ENCODE measurements around the gene ZNF678. TPM values are rescaled to one million over a fixed set of nuclear protein-coding genes. Genes with fewer than 3 reads are reported as not detected.

The ZNF678 gene
- total and polyA plus RNA-seq, 7 experiments from 2014 or later, result 3.2 to 8.3 (median 7.1) TPM

DNA sequence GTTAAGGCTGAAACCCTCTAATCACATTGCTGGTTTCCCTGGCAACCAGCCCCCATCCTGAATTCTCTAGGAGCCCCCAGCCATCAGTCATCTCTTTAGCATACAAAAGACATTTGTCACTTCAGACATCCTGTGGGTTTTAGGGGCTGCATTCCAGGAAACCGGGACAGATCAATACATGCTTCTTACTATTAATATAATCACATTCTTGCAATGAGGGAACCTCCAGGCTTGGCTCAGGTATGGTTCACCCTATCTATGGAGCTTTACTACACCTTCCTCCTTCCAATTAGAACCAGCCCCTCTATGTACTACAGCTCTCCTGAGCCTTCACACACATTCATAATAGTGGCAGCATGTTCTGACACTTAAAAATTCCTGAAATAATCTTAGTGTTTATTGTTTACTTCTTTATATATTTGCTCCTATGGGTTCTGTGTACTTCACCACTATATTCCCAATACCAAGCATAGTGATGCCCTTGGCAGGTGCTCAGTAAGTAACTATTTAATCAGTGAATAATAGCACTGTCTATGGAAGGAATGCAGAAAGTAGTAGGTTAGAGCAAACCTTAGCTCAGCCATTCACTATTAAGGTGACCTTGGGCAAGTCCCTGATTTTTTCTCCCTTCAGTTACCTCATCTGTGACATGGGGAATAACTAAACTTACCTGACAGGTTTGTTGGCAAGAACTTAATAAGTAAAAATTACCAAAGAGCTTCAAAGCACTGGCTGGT lies 59.6 kb downstream of the ZNF678 start:
- H3K9me3 Mint-ChIP-seq, result peaks cover 28 to 98% (median 67%) of the 10 kb centered on the region in 11 donors
- Histone ChIP-seq H3K36me3 (ENCODE audit: control insufficient read depth in 2 of 3, insufficient read depth in 3 of 3, low read length in 3 of 3) (peaks cover 0 to 6% (median 4%) of the 10 kb centered on the region in 3 experiments), H3K4me3 (ENCODE audit: low read length) (no peak overlapping the region), H3K9me3 (ENCODE audit: control insufficient read depth in 2 of 3, low read length in 3 of 3) (peaks cover 0 to 52% (median 8%) of the 10 kb centered on the region in 3 experiments), H3K4me1 (ENCODE audit: control insufficient read depth in 2 of 2, insufficient read depth in 2 of 2, low read length in 2 of 2) (no peaks in the 10 kb centered on the region), H3K27me3 (ENCODE audit: control insufficient read depth in 2 of 2, insufficient read depth in 2 of 2, low read length in 2 of 2) (no peaks in the 10 kb centered on the region), H3K27ac (ENCODE audit: low read depth, low read length) (no peak overlapping the region)
- ChIA-PET CTCF (no interaction called here), POLR2A (no interaction called here)
- H3K36me3 Mint-ChIP-seq, result peaks cover 9 to 92% (median 84%) of the 10 kb centered on the region in 5 donors
- H3K4me1 Mint-ChIP-seq, result no peaks in the 10 kb centered on the region
- no peak overlapping the region for H3K4me3 Mint-ChIP-seq
- ATAC-seq (no peak), DNase-seq (no peak)
- intact Hi-C loops (cut with micrococcal nuclease), result no loop called here
- no peaks in the 10 kb centered on the region for H3K27me3 Mint-ChIP-seq
- no peak overlapping the region for H3K27ac Mint-ChIP-seq

DNA sequence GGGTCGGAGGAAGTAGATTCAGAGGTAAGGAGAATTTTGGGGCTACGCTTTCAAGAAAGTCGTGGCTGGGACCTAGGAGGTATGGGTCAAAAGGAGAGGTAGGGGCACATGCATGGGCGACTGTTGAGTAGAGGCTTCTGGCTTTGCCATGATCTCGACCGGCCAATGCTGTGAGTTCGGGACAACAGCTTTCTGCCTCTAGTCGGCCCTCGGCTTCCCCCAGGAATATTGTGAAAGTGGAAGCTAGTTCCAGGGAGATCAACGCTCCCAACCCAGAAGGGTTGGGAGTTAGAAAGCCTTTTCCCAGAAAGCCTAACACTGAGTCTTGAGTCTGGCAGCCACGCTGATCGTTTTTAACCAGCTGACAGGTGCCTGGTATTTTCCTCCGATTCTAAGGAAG lies 69.0 kb downstream of the ZNF678 start:
- H3K27me3 ChIP-seq (ENCODE audit: control insufficient read depth in 2 of 2, insufficient read depth in 2 of 2, low read length in 2 of 2), result no peaks in the 10 kb centered on the region
- peaks cover 4 to 81% (median 6%) of the 10 kb centered on the region in 3 experiments for H3K9me3 ChIP-seq (ENCODE audit: control insufficient read depth in 2 of 3, low read length in 3 of 3)
- ChIA-PET POLR2A (no interaction called here), CTCF (no interaction called here)
- H3K36me3 Mint-ChIP-seq, result peaks cover 7 to 77% (median 65%) of the 10 kb centered on the region in 5 donors
- intact Hi-C loops (cut with micrococcal nuclease), result no loop called here
- peaks cover 0 to 12% (median 0%) of the 10 kb centered on the region in 3 experiments for H3K36me3 ChIP-seq (ENCODE audit: control insufficient read depth in 2 of 3, insufficient read depth in 3 of 3, low read length in 3 of 3)
- H3K4me3 ChIP-seq (ENCODE audit: low read length), result no peak overlapping the region
- peaks cover 8 to 82% (median 54%) of the 10 kb centered on the region in 11 donors for H3K9me3 Mint-ChIP-seq
- no peak overlapping the region for H3K27ac ChIP-seq (ENCODE audit: low read depth, low read length)
- no peaks in the 10 kb centered on the region for H3K4me1 Mint-ChIP-seq
- no peak overlapping the region for H3K27ac Mint-ChIP-seq
- no peaks in the 10 kb centered on the region for H3K4me1 ChIP-seq (ENCODE audit: control insufficient read depth in 2 of 2, insufficient read depth in 2 of 2, low read length in 2 of 2)
- peak overlapping the region in 1 of 10 donors; percentile 5 for H3K4me3 Mint-ChIP-seq
- no peaks in the 10 kb centered on the region for H3K27me3 Mint-ChIP-seq
- DNase-seq (no peak), ATAC-seq (no peak)

DNA sequence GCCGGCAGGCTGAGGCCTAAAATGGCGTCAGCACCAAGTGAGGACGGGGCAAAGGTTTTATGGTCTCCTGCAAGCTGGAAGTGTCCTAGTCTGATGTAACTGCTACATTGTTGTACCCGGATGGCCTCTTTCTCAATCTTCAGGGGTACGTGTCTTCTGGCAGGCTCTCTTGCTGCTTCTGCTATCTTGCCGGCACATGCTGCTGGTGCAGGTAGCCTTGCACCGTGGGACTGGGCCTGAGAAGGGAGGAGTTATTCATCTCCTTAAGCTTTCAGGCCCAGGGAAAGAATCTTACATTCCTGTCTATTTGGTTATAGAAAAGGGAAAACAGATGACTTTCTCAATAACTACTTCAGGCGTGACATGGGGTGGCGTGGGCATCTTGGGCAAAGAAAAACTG lies 72.2 kb downstream of the ZNF678 start:
- Mint-ChIP-seq H3K4me3 (no peak overlapping the region), H3K4me1 (peaks cover 0 to 4% (median 0%) of the 10 kb centered on the region in 7 donors), H3K27ac (no peak overlapping the region), H3K9me3 (peaks cover 12 to 66% (median 32%) of the 10 kb centered on the region in 11 donors), H3K36me3 (peaks cover 8 to 62% (median 57%) of the 10 kb centered on the region in 5 donors), H3K27me3 (no peaks in the 10 kb centered on the region)
- Histone ChIP-seq H3K27ac (ENCODE audit: low read depth, low read length) (no peak overlapping the region), H3K4me3 (ENCODE audit: low read length) (no peak overlapping the region), H3K4me1 (ENCODE audit: control insufficient read depth in 2 of 2, insufficient read depth in 2 of 2, low read length in 2 of 2) (no peaks in the 10 kb centered on the region), H3K9me3 (ENCODE audit: control insufficient read depth in 2 of 3, low read length in 3 of 3) (peaks cover 9 to 95% (median 10%) of the 10 kb centered on the region in 3 experiments), H3K36me3 (ENCODE audit: control insufficient read depth in 2 of 3, insufficient read depth in 3 of 3, low read length in 3 of 3) (peaks cover 0 to 10% (median 0%) of the 10 kb centered on the region in 3 experiments), H3K27me3 (ENCODE audit: control insufficient read depth in 2 of 2, insufficient read depth in 2 of 2, low read length in 2 of 2) (no peaks in the 10 kb centered on the region)
- ChIA-PET POLR2A (interaction anchor here (0.7 kb wide), 1 partner anchor 1021 kb away, joined by 3 read pairs; no protein-coding TSS in a partner anchor), CTCF (no interaction called here)
- intact Hi-C loops (cut with micrococcal nuclease), result no loop called here
- no peak for ATAC-seq
- DNase-seq, result no peak

DNA sequence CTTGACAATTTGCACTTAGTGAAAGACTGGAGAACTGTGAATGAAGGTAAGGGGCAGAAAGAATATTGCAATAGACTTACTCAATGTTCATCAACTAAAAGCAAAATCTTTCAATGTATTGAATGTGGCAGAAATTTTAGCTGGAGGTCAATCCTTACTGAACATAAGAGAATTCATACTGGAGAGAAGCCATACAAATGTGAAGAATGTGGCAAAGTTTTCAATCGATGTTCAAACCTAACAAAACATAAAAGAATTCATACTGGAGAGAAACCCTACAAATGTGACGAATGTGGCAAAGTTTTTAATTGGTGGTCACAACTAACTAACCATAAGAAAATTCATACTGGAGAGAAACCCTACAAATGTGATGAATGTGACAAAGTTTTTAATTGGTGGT lies 91.1 kb downstream of the ZNF678 start:
- no peaks in the 10 kb centered on the region for H3K4me1 ChIP-seq (ENCODE audit: control insufficient read depth in 2 of 2, insufficient read depth in 2 of 2, low read length in 2 of 2)
- Mint-ChIP-seq H3K4me1 (no peaks in the 10 kb centered on the region), H3K27me3 (no peaks in the 10 kb centered on the region), H3K36me3 (peaks cover 34 to 80% (median 77%) of the 10 kb centered on the region in 5 donors), H3K9me3 (peaks cover 3 to 96% (median 70%) of the 10 kb centered on the region in 11 donors), H3K27ac (no peak overlapping the region), H3K4me3 (no peak overlapping the region)
- H3K27ac ChIP-seq (ENCODE audit: low read depth, low read length), result no peak overlapping the region
- H3K36me3 ChIP-seq (ENCODE audit: control insufficient read depth in 2 of 3, insufficient read depth in 3 of 3, low read length in 3 of 3), result peaks cover 10 to 26% (median 16%) of the 10 kb centered on the region in 3 experiments
- POLR2A ChIA-PET, result no interaction called here
- ATAC-seq (no peak), DNase-seq (no peak)
- intact Hi-C loops (cut with micrococcal nuclease), result no loop called here
- peaks cover 27 to 78% (median 43%) of the 10 kb centered on the region in 3 experiments for H3K9me3 ChIP-seq (ENCODE audit: control insufficient read depth in 2 of 3, low read length in 3 of 3)
- no peaks in the 10 kb centered on the region for H3K27me3 ChIP-seq (ENCODE audit: control insufficient read depth in 2 of 2, insufficient read depth in 2 of 2, low read length in 2 of 2)
- H3K4me3 ChIP-seq (ENCODE audit: low read length), result peak overlapping the region; percentile 24
- CTCF ChIA-PET, result no interaction called here

DNA sequence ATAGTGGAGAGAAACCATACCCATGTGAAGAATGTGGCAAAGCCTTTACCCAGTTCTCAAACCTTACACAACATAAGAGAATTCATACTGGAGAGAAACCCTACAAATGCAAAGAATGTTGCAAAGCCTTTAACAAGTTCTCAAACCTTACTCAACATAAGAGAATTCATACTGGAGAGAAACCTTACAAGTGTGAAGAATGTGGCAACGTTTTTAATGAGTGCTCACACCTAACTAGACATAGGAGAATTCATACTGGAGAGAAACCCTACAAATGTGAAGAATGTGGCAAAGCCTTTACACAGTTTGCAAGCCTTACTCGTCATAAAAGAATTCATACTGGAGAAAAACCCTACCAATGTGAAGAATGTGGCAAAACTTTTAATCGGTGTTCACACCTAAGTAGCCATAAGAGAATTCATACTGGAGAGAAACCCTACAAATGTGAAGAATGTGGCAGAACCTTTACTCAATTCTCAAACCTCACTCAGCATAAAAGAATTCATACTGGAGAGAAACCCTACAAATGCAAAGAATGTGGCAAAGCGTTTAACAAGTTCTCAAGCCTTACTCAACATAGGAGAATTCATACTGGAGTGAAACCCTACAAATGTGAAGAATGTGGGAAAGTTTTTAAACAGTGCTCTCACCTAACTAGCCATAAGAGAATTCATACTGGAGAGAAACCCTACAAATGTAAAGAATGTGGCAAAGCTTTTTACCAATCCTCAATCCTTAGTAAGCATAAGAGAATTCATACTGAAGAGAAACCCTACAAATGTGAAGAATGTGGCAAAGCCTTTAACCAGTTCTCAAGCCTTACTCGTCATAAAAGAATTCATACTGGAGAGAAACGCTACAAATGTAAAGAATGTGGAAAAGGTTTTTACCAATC lies 91.7 kb downstream of the ZNF678 start:
- no peak overlapping the region for H3K27ac ChIP-seq (ENCODE audit: low read depth, low read length)
- H3K4me3 ChIP-seq (ENCODE audit: low read length), result peak overlapping the region; percentile 24
- H3K4me1 Mint-ChIP-seq, result no peaks in the 10 kb centered on the region
- CTCF ChIA-PET, result no interaction called here
- H3K4me1 ChIP-seq (ENCODE audit: control insufficient read depth in 2 of 2, insufficient read depth in 2 of 2, low read length in 2 of 2), result no peaks in the 10 kb centered on the region
- H3K4me3 Mint-ChIP-seq, result no peak overlapping the region
- intact Hi-C loops (cut with micrococcal nuclease), result no loop called here
- peaks cover 3 to 96% (median 69%) of the 10 kb centered on the region in 11 donors for H3K9me3 Mint-ChIP-seq
- no peak for DNase-seq
- H3K27me3 Mint-ChIP-seq, result no peaks in the 10 kb centered on the region
- H3K27ac Mint-ChIP-seq, result no peak overlapping the region
- H3K27me3 ChIP-seq (ENCODE audit: control insufficient read depth in 2 of 2, insufficient read depth in 2 of 2, low read length in 2 of 2), result no peaks in the 10 kb centered on the region
- no peak for ATAC-seq
- H3K36me3 ChIP-seq (ENCODE audit: control insufficient read depth in 2 of 3, insufficient read depth in 3 of 3, low read length in 3 of 3), result peaks cover 10 to 26% (median 16%) of the 10 kb centered on the region in 3 experiments
- H3K36me3 Mint-ChIP-seq, result peaks cover 29 to 78% (median 76%) of the 10 kb centered on the region in 5 donors
- H3K9me3 ChIP-seq (ENCODE audit: control insufficient read depth in 2 of 3, low read length in 3 of 3), result peaks cover 27 to 81% (median 46%) of the 10 kb centered on the region in 3 experiments
- POLR2A ChIA-PET, result no interaction called here

DNA sequence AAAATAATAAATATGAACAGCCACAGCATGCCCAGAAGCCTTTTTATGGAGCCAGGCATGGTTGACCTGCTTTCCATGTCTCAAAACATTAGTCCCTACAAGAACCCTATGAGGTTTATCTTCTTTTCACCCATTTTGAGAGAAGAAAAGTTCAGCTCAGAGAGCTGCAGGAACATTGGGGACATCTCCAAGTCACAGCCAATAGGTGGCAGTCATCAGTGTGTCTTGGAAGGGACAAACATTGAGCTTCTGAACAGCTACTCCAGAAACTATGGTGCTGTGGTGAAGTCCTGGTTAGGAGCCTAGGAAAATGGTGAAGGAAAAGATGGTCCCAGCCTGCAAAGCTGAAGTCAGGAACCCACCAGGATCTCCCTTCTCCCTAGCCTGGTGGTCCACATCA lies 98.1 kb downstream of the ZNF678 start:
- Histone ChIP-seq H3K36me3 (ENCODE audit: control insufficient read depth in 2 of 3, insufficient read depth in 3 of 3, low read length in 3 of 3) (no peaks in the 10 kb centered on the region), H3K27ac (ENCODE audit: low read depth, low read length) (no peak overlapping the region), H3K4me3 (ENCODE audit: low read length) (peak overlapping the region; percentile 3), H3K9me3 (ENCODE audit: control insufficient read depth in 2 of 3, low read length in 3 of 3) (peaks cover 11 to 84% (median 42%) of the 10 kb centered on the region in 3 experiments), H3K27me3 (ENCODE audit: control insufficient read depth in 2 of 2, insufficient read depth in 2 of 2, low read length in 2 of 2) (no peaks in the 10 kb centered on the region), H3K4me1 (ENCODE audit: control insufficient read depth in 2 of 2, insufficient read depth in 2 of 2, low read length in 2 of 2) (no peaks in the 10 kb centered on the region)
- no peaks in the 10 kb centered on the region for H3K27me3 Mint-ChIP-seq
- no peaks in the 10 kb centered on the region for H3K4me1 Mint-ChIP-seq
- intact Hi-C loops (cut with micrococcal nuclease), result no loop called here
- CTCF ChIA-PET, result no interaction called here
- no peak overlapping the region for H3K4me3 Mint-ChIP-seq
- H3K27ac Mint-ChIP-seq, result no peak overlapping the region
- DNase-seq (no peak), ATAC-seq (no peak)
- peaks cover 0 to 74% (median 49%) of the 10 kb centered on the region in 5 donors for H3K36me3 Mint-ChIP-seq
- peaks cover 0 to 98% (median 77%) of the 10 kb centered on the region in 11 donors for H3K9me3 Mint-ChIP-seq
- POLR2A ChIA-PET, result no interaction called here
